ACHN (cell line): ENCODE data around the gene GHR.

Experiments
- DNase-seq: peaks from one replicate; pipeline ENCODE4 v3.0.0-alpha.2; 2015
- in situ Hi-C: cut with HindIII; loops from 2 replicates; pipeline ENCODE4 v1.10.0; 2017; ENCODE audit warnings: low sequenced_read_pairs, low pct_ligation_motif_present, low pct_unique_long_range_greater_than_20kb

Gene GHR

GRCh38 chr5:42620579-42621216 lies 197.5 kb downstream of the GHR start:
- DNase-seq = no peak
- in situ Hi-C loops = no loop called here

GRCh38 chr5:42621242-42621641 lies 198.0 kb downstream of the GHR start:
- no peak for DNase-seq
- in situ Hi-C loops = no loop called here

- in situ Hi-C loops = no loop called here
- DNase-seq = no peak
These were observed 198.4 kb downstream of the GHR start for GRCh38 chr5:42621662-42622061.

DNA sequence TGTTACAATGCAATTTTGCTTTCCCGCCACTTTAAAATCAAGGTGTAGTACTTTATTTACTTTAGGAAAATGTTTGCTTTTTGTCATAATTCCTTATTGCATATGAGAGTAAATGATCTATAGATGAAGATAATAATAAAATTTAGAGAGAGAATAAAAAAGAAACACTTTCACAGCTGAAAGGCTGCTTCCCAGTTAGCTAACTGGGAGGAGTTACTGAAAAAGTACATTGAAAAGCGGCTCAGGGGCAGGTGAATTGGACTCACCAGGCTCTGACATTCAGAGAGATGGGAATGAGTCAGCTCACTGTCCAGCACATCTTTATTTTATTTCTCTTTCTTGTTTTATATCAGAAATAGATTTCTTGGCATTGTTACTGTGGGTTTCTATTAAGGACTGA lies 201.7 kb downstream of the GHR start:
- in situ Hi-C loops = no loop called here
- no peak for DNase-seq

DNA sequence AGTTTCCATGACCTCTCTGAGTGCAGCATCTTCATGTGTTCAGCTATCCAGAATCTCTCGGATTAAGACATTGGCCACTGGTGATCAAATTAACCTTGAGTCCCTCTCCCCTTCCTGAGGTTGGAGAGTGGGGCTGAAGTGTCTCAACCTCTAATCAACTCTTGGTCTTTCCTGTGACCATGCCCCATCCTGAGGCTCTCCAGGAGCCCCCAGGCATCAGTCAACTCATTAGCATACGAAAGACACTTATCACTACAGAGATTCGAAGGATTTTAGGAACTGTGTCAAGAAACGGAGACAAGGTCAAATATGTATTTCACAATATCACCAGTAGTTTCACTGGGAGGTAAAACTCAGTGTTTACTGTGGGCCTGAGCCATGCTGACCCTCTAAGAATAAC lies 203.2 kb downstream of the GHR start:
- in situ Hi-C loops = no loop called here
- DNase-seq = no peak

DNA sequence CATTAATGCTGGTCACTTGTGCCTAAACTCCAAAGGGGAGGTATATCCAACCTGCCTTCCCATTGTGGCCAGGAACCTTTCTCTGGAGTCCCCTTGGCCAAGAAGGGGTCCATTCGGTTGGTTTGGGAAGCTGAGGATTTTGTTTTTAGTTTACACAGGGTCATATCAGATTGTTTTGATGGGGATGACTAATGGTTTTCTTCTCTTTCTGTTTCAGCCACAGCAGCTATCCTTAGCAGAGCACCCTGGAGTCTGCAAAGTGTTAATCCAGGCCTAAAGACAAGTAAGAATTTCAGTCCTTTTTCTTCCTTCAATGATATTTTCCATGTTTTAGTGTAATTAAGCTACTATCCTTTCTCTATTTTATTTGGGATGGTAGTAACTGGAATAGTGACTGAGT lies 205.6 kb downstream of the GHR start:
- DNase-seq = no peak
- in situ Hi-C loops = no loop called here

GRCh38 chr5:42629284-42629683 lies 206.0 kb downstream of the GHR start:
- in situ Hi-C loops = no loop called here
- DNase-seq = no peak

GRCh38 chr5:42631241-42631640 lies 208.0 kb downstream of the GHR start:
- DNase-seq = no peak
- in situ Hi-C loops = no loop called here

DNA sequence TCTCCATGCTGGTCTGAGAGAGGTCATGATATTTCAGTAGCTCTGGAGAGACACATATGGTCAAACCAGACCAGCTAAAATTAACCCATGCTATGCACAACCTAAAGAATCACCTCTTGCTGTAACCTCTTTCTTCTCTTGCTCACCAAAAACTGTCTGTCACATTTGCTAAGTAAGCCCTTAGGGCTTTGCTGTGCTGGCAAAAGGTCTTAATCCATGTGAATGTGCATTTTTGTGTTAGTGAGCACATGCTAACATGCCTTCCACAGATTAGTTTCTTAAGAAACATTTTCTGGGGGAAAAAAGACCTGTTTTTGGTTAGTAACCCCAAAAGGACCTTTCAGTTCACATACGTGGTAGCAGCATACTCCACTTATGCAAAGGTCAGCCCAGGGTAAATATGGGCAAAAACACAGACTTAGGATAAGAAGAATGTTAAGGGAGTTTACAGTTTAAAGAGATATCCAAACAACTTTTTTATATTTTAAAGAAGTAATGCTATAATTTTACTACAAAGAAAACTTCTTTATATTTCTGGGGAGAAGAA lies 209.2 kb downstream of the GHR start:
- in situ Hi-C loops = no loop called here
- no peak for DNase-seq

DNA sequence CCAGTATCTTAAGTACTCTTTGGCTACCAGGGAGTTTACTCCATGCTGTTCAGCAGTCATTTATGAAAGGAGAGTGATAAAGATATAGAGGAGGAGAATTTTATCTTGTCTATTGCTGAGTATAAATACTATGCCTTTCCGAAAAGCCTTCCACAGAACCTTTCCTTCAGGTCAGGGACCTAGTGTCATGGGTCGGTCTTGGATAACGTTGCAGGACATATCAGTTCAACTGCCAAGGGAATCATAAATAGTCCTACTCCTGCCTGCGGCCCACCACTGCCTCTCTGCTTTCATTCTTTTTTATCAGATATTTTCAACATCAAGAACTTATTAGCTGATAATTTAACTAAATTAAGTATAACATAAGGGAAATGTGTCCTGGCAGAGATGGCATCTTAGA lies 211.3 kb downstream of the GHR start:
- in situ Hi-C loops = no loop called here
- DNase-seq = no peak

- peak; percentile 13 for DNase-seq
These were observed 213.2 kb downstream of the GHR start for GRCh38 chr5:42636425-42636824.

DNA sequence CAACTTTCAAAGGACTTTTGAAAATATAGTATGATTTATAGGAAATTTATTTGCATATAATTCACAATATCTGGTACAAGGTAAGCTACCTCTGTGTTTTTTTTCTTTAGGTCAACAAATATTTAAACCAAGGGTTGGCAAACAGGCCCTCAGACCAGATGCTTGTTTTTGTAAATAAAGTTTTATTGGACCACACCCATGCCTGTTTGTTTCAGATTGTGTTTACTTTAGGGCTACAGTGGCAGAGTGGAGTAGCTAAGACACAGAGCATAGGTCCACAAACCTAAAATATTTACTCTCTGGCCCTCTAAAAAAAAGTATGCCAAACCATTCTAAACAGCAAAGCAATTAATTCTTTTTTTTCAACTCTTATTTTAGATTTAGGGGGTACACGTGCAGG lies 213.7 kb downstream of the GHR start:
- no peak for DNase-seq
- in situ Hi-C loops = no loop called here

More at GRCh38 chr5:42636425-42636824, 213.2 kb downstream of the GHR start:
- in situ Hi-C loops = no loop called here

- DNase-seq = no peak
These were observed 215.7 kb downstream of the GHR start for GRCh38 chr5:42638972-42639371.

GRCh38 chr5:42640835-42641234 lies 217.6 kb downstream of the GHR start:
- no peak for DNase-seq
- in situ Hi-C loops = no loop called here

More at GRCh38 chr5:42638972-42639371, 215.7 kb downstream of the GHR start:
- in situ Hi-C loops = no loop called here

DNA sequence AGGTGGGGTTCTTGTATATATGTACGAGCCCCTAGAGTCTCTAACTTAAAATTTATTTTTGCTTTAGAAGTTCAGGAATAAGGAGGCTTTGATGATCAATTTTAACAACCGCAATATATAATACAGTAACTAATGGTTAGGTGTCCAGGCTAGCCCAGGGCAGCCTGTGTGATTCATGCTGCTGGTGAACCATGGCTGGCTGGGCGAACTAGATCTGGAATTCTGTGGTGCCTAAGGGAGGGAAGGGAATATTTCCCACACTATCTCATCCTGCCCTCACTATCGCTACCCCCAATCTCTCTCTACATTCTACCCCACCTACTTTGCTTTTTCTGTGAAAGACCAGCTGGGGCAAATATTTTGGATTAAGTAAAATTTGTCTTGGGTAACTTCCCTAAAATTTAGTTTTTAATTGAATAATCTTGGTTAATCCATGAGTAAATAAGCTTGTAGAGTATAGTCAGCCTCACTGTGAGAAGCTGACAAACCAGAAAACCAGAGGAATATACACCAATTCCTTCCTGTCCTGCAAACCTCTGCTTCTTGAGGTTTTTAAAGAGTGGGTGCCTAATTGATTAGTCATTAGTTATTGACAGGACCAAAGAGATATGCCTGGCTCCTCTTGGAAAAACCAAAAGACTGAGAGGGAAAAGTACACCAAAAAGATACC lies 218.2 kb downstream of the GHR start:
- in situ Hi-C loops = no loop called here
- DNase-seq = no peak

GRCh38 chr5:42642006-42642405 lies 218.8 kb downstream of the GHR start:
- in situ Hi-C loops = no loop called here
- no peak for DNase-seq

DNA sequence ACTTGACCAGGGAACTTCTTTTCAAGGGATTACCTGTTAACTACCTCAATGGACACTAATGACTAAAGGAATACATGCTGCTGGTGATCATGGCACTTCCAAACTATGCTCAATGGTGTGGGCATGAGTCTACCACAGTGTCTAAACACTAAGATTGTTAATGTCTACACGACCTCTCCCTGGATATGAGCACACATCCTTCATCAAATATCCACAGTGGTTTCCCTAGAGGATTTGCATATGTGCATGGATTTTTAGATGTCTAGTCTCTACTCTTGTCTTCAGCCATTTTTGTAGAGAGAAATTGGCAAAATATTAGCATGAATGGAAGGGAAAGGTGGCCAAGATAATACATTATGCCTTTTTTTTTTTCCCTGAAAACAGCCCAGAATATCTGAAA lies 220.1 kb downstream of the GHR start:
- no peak for DNase-seq
- in situ Hi-C loops = no loop called here

DNA sequence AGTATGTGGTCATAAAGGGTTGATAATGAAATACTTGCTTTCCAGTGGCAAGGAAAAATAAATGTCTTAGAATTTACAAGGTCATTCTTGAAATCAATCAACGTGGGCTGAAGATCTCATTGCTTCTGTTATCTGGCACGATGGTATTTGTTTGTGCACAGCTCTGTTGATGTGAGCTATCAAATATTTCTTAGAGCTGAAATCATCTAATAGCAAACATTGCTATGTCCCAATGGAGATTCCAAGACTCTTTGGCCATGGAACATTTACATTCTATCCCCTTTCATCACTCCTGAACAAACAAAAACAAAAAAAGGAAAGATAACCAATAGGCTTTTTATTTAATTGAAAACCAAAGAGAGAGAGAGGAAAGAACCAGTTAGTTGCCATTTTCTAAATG lies 221.9 kb downstream of the GHR start:
- DNase-seq = no peak
- in situ Hi-C loops = no loop called here

DNA sequence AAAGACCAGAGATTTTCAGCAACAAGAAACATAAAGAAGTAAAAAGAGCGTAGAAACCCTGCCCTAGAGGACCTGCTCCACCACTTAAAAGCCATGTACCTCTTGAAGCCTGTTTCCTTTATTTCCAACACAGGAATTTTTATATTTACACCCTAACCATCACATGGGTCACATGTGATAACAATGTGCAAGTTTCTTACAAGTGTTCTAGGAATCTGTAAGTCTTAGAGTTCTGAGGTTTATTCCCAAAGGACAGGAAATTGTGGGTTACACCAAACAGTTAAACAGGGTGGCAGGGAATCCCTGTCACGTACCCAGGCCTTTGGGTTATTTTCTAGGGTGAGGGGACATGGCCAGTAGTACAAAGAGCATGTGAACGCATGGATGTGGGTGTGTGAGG lies 224.8 kb downstream of the GHR start:
- DNase-seq = no peak
- in situ Hi-C loops = no loop called here

GRCh38 chr5:42648915-42649314 lies 225.7 kb downstream of the GHR start:
- in situ Hi-C loops = no loop called here
- no peak for DNase-seq
